Activated CD4-positive, alpha-beta T cell treated with anti-CD3 and anti-CD28 coated beads for 4 hours (primary cell): ENCODE measurements around the gene SRPX2.
A peak's percentile ranks its signal among the peaks of the same experiment; 100 is the strongest.

Experiments
- DNase-seq, 2 donors: peaks; one replicate each; pipeline ENCODE4 v3.0.0-alpha.2; 2020

Gene SRPX2

GRCh38 chrX:100643956-100644860, at the start of gene SRPX2:
Gene SRPX2, plus strand, starts transcription at chrX:100644199. Its CDS starts 2,124 bp downstream, at chrX:100646323.
- DNase-seq, result no peak

GRCh38 chrX:100596601-100597000, 47.4 kb upstream of the SRPX2 start:
- DNase-seq, result no peak

GRCh38 chrX:100599456-100599855, 44.5 kb upstream of the SRPX2 start:
- DNase-seq, result no peak

GRCh38 chrX:100600340-100600739, 43.7 kb upstream of the SRPX2 start:
- no peak for DNase-seq

GRCh38 chrX:100600758-100601157, 43.2 kb upstream of the SRPX2 start:
- DNase-seq, result no peak

GRCh38 chrX:100606753-100607152, 37.2 kb upstream of the SRPX2 start:
- DNase-seq, result no peak

- no peak for DNase-seq
Observed at GRCh38 chrX:100609591-100609990, 34.4 kb upstream of the SRPX2 start.

- DNase-seq, result no peak
Observed at GRCh38 chrX:100611951-100612350, 32.0 kb upstream of the SRPX2 start.

- no peak for DNase-seq
Observed at GRCh38 chrX:100615005-100615404, 29.0 kb upstream of the SRPX2 start.

GRCh38 chrX:100623001-100623400, 21.0 kb upstream of the SRPX2 start:
- no peak for DNase-seq

GRCh38 chrX:100625985-100626491, 18.0 kb upstream of the SRPX2 start:
- DNase-seq, result no peak

- no peak for DNase-seq
Observed at GRCh38 chrX:100635040-100635439, 9.0 kb upstream of the SRPX2 start.

- no peak for DNase-seq
Observed at GRCh38 chrX:100635989-100636320, 8.0 kb upstream of the SRPX2 start.

GRCh38 chrX:100636321-100636991, 7.5 kb upstream of the SRPX2 start, which contains the start of gene TSPAN6:
Gene TSPAN6, minus strand, starts transcription at chrX:100636806. Its CDS starts 112 bp downstream, at chrX:100636694.
- DNase-seq, result peak; percentile 61 to 69

- no peak for DNase-seq
Observed at GRCh38 chrX:100642290-100642689, 1.7 kb upstream of the SRPX2 start.

- DNase-seq, result no peak
Observed at GRCh38 chrX:100643212-100643611, 787 bp upstream of the SRPX2 start.

GRCh38 chrX:100645106-100645505, 1.1 kb downstream of the SRPX2 start:
- DNase-seq, result no peak

GRCh38 chrX:100647095-100647494, 3.1 kb downstream of the SRPX2 start:
- DNase-seq, result no peak

GRCh38 chrX:100647739-100648138, 3.7 kb downstream of the SRPX2 start:
- no peak for DNase-seq

- no peak for DNase-seq
Observed at GRCh38 chrX:100648458-100649417, 4.7 kb downstream of the SRPX2 start.

GRCh38 chrX:100649550-100650356, 5.8 kb downstream of the SRPX2 start:
- no peak for DNase-seq

- no peak for DNase-seq
Observed at GRCh38 chrX:100650841-100651240, 6.8 kb downstream of the SRPX2 start.
